Retinal pigment epithelial cell (primary cell): ENCODE results near the gene SLX4IP.

Source experiments
- DNase-seq: peaks from one replicate; pipeline ENCODE4 v3.0.0-alpha.2; 2010; ENCODE audit warnings: low read depth
- H3K4me3 ChIP-seq: 2 replicates; pipeline ENCODE4 v1.5.1; 2011; ENCODE audit warnings: mild to moderate bottlenecking, low read length, control low read depth, moderate library complexity
- TF ChIP-seq, protein P1 (sequence below): conservative IDR thresholded peaks from 2 replicates; pipeline ENCODE4 v1.5.1; 2011; ENCODE audit warnings: low read depth, low read length, control low read depth, inconsistent platforms

The SLX4IP gene

DNA sequence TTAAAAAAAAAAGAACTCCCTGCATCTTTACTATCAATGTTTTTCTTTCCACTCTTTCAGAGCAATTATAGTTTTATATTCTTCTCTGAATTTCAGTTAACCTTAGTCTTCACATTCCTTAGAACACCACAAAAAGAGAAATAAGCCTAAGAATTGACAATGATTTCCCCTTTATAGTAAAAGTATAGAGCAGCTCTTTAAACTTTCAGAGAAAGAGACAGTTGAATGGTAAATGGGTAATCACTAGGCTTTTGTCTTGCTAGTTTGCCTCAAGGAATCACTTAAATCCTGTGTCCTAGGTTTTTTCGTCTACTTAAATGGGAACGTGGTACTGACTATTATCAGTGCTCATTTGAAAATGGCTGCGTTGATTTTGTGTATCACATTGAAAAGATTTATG lies 31.8 kb downstream of the SLX4IP start:
- no peak overlapping the region for H3K4me3 ChIP-seq
- DNase-seq = no peak
- TF ChIP-seq, protein P1, sequence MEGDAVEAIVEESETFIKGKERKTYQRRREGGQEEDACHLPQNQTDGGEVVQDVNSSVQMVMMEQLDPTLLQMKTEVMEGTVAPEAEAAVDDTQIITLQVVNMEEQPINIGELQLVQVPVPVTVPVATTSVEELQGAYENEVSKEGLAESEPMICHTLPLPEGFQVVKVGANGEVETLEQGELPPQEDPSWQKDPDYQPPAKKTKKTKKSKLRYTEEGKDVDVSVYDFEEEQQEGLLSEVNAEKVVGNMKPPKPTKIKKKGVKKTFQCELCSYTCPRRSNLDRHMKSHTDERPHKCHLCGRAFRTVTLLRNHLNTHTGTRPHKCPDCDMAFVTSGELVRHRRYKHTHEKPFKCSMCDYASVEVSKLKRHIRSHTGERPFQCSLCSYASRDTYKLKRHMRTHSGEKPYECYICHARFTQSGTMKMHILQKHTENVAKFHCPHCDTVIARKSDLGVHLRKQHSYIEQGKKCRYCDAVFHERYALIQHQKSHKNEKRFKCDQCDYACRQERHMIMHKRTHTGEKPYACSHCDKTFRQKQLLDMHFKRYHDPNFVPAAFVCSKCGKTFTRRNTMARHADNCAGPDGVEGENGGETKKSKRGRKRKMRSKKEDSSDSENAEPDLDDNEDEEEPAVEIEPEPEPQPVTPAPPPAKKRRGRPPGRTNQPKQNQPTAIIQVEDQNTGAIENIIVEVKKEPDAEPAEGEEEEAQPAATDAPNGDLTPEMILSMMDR = no peak

DNA sequence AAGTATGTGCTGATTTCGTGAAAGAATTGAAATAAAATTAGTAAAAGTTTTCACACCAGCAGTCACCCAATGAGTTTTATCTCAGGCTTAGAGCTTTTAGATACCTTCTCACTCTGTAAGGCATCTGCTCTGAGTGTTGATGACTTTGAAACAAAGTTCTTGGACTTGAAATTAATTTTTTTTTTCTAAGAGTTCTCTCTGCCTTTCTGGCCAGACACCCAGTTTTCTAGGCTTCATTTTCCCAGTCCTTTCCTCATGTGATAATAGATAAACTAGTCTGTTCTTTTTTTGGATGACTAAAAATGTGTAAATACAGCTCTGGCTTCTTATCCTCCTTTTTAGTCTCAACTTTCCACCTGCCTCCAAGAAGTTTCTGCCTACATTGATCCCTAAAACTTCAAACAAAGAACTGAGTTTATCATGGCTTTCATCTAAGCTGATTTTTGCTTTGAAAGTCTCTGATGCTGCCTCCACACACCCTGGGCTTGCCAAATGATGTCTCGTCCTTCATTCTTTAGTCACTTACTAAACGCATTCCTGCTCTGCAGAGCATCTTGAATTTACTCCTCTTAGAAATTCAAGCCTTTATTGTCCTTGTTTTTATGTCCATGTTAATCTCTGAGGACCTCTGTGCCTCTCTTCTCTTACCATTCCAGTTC lies 32.7 kb downstream of the SLX4IP start:
- DNase-seq = no peak
- TF ChIP-seq, protein P1 = no peak
- no peak overlapping the region for H3K4me3 ChIP-seq

DNA sequence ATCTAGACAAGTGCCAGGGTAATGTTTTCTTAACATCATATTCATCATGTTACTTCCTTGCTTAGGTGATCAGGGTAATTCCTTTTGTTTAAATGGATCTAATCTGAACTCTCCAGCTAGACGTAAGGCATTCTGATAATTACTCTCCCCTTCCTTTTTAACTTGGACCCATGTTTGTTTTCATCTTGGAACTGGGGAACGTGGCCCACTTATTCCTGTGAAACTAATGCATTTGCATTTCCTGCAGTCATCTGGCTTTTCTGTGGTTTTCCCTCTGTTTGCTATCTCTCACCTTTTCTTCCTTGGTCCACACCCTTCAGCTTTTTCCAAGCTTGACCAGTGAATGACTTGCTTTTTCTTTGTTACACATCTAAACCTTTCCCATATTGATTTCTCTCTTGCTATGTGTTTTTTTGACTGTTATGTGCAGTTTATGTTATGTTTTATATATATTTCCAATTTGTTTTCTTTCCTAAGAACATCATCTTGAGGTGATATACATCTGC lies 33.3 kb downstream of the SLX4IP start:
- no peak for DNase-seq
- H3K4me3 ChIP-seq = no peak overlapping the region
- TF ChIP-seq, protein P1 = no peak

DNA sequence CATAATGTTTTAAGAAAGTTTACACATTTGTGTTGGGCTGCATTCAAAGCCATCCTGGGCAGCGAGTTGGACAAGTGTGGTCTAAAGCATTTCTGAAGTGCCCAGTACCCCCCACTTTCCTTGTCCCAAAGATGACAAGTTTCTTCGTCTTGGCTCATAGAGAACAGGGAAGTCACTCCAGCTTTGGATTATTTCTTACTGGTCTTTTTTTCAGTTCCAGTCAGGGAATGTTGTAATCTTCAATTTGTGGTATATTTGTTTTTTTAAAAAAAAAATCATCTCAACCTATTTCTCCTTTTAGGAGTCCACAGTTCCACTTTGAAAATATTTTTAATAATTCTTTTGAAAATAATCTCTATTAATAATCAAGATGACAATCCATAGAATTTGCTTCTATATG lies 34.0 kb downstream of the SLX4IP start:
- TF ChIP-seq, protein P1 = no peak
- H3K4me3 ChIP-seq = no peak overlapping the region
- no peak for DNase-seq

DNA sequence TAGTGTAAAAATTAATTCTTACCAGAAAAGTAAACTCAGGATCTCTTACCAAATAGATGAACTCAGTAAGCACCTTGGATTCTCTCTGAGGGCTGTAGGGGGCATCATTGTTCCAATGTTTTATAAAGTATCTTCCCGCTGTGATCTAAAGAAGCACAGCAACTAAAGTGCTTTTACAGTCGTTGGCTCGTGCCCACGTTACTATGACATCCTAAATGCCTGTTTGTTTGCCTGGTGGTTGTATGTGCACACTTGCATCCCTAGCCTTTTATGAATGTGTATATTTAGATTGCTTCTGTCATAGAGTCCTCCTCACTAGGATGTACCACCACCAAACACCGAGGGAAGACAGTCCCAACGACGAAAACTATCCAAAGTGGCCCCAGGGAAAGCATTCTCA lies 34.5 kb downstream of the SLX4IP start:
- H3K4me3 ChIP-seq = no peak overlapping the region
- TF ChIP-seq, protein P1 = peak; percentile 49
- no peak for DNase-seq

GRCh38 chr20:10470276-10470675 lies 35.2 kb downstream of the SLX4IP start:
- no peak for DNase-seq
- no peak overlapping the region for H3K4me3 ChIP-seq
- TF ChIP-seq, protein P1 = no peak

DNA sequence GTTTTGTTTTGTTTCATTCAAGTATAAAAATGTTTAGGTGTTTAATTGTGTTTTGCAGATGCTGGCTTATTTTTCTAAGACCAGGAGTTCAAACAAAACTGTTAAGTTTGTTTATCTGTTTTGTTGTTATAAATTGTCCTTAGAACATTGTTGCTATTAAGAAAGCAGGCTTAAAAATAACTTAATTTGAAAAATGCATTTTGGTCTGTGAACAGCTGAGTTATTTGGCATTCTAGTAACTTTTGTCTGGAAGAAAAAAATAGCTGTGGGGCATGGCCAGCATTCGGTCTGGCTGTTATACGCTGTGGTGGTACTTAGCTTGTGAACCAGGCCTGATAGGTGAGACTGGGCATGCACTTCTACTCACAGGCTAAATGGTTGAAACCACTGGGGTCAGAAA lies 37.8 kb downstream of the SLX4IP start:
- DNase-seq = no peak
- TF ChIP-seq, protein P1 = no peak
- H3K4me3 ChIP-seq = no peak overlapping the region
